ENCODE measurements around the gene TF. TPM values are rescaled to one million over a fixed set of nuclear protein-coding genes. Genes with fewer than 3 reads are reported as not detected.

The TF gene
- polyA plus RNA-seq, 1 donor (not counting 4 experiments of a cell fraction or from before 2014, with no cell fraction given), result 0.30 TPM

GRCh38 chr3:133812872-133813271 is 66.7 kb downstream of the TF start:
- no peaks in the 10 kb centered on the region for H4K20me1 ChIP-seq (ENCODE audit: control insufficient read depth, extremely low read depth, insufficient read depth, low read length)
- no peaks in the 10 kb centered on the region for H3K9me1 ChIP-seq (ENCODE audit: control insufficient read depth, extremely low read depth, insufficient read depth, low read length)
- DNase-seq (ENCODE audit: low read depth, low spot score) (no peak), FAIRE-seq (no peak)
- H3K4me2 ChIP-seq (ENCODE audit: control insufficient read depth, extremely low read depth, insufficient read depth, low read depth, low read length), result no peak overlapping the region
- no peaks in the 10 kb centered on the region for H3K9me3 ChIP-seq (ENCODE audit: control insufficient read depth, low read depth, low read length)
- no peak overlapping the region for H3K4me3 ChIP-seq (ENCODE audit: control insufficient read depth in 2 of 3, extremely low read depth in 1 of 3, insufficient read depth in 2 of 3, low read depth in 1 of 3, low read length in 3 of 3)
- H2AFZ ChIP-seq (ENCODE audit: control insufficient read depth, low read length), result no peak overlapping the region
- no peak overlapping the region for H3K27ac ChIP-seq (ENCODE audit: control insufficient read depth, insufficient read depth, low read length)
- H3K4me1 ChIP-seq (ENCODE audit: control insufficient read depth, extremely low read depth, insufficient read depth, low read length), result no peaks in the 10 kb centered on the region
- H3K27me3 ChIP-seq (ENCODE audit: control insufficient read depth, extremely low read depth, insufficient read depth, low read length), result no peaks in the 10 kb centered on the region
- no peak for TF ChIP-seq CTCF (optimal IDR thresholded peaks at IDR 0.05 in 1 of 3, IDR thresholded peaks at IDR 0.05 in 1 of 3, conservative IDR thresholded peaks at IDR 0.05 in 1 of 3; ENCODE audit: extremely low read depth in 1 of 3, insufficient read depth in 2 of 3, low read length in 3 of 3)
- peaks cover 2% of the 10 kb centered on the region for H3K79me2 ChIP-seq (ENCODE audit: control insufficient read depth, insufficient read depth, low read length)
- H3K9ac ChIP-seq (ENCODE audit: control insufficient read depth, extremely low read depth, insufficient read depth, low read length), result no peak overlapping the region
- dilution Hi-C loops (cut with MboI; ENCODE audit: extremely low pct_ligation_motif_present, low sequenced_read_pairs), result no loop called here
- peaks cover 17 to 29% of the 10 kb centered on the region in 2 experiments for H3K36me3 ChIP-seq (ENCODE audit: control insufficient read depth in 2 of 2, extremely low read depth in 1 of 2, insufficient read depth in 2 of 2, low read length in 2 of 2)

DNA sequence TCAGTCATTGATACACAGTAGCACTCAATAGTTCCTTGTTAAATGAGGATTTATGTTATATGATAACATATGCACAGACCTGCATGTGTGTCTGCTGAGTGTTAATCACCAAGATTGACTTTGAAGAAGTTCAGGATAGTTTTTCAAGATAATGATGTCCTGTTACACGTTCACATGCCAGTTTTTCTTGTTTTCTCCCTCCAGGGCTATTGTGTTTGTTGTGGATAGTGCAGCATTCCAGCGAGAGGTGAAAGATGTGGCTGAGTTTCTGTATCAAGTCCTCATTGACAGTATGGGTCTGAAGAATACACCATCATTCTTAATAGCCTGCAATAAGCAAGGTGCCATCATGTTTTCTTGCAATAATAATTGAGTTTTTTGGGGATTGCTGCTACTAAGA is 69.2 kb downstream of the TF start:
- DNase-seq (ENCODE audit: low read depth, low spot score) (no peak), FAIRE-seq (no peak)
- peaks cover 13% of the 10 kb centered on the region for H3K4me1 ChIP-seq (ENCODE audit: control insufficient read depth, extremely low read depth, insufficient read depth, low read length)
- peaks cover 2% of the 10 kb centered on the region for H3K79me2 ChIP-seq (ENCODE audit: control insufficient read depth, insufficient read depth, low read length)
- H3K9ac ChIP-seq (ENCODE audit: control insufficient read depth, extremely low read depth, insufficient read depth, low read length), result no peak overlapping the region
- no peak for TF ChIP-seq EZH2 (IDR thresholded peaks at IDR 0.05; ENCODE audit: low read length)
- TF ChIP-seq CTCF (optimal IDR thresholded peaks at IDR 0.05 in 1 of 3, IDR thresholded peaks at IDR 0.05 in 1 of 3, conservative IDR thresholded peaks at IDR 0.05 in 1 of 3; ENCODE audit: extremely low read depth in 1 of 3, insufficient read depth in 2 of 3, low read length in 3 of 3), result no peak
- no peaks in the 10 kb centered on the region for H3K9me1 ChIP-seq (ENCODE audit: control insufficient read depth, extremely low read depth, insufficient read depth, low read length)
- no peaks in the 10 kb centered on the region for H3K27me3 ChIP-seq (ENCODE audit: control insufficient read depth, extremely low read depth, insufficient read depth, low read length)
- H2AFZ ChIP-seq (ENCODE audit: control insufficient read depth, low read length), result no peak overlapping the region
- no peak overlapping the region for H3K4me2 ChIP-seq (ENCODE audit: control insufficient read depth, extremely low read depth, insufficient read depth, low read depth, low read length)
- no peak overlapping the region for H3K4me3 ChIP-seq (ENCODE audit: control insufficient read depth in 2 of 3, extremely low read depth in 1 of 3, insufficient read depth in 2 of 3, low read depth in 1 of 3, low read length in 3 of 3)
- dilution Hi-C loops (cut with MboI; ENCODE audit: extremely low pct_ligation_motif_present, low sequenced_read_pairs), result no loop called here
- H3K27ac ChIP-seq (ENCODE audit: control insufficient read depth, insufficient read depth, low read length), result no peak overlapping the region
- H3K36me3 ChIP-seq (ENCODE audit: control insufficient read depth in 2 of 2, extremely low read depth in 1 of 2, insufficient read depth in 2 of 2, low read length in 2 of 2), result peaks cover 12 to 31% of the 10 kb centered on the region in 2 experiments
- H3K9me3 ChIP-seq (ENCODE audit: control insufficient read depth, low read depth, low read length), result no peaks in the 10 kb centered on the region
- no peaks in the 10 kb centered on the region for H4K20me1 ChIP-seq (ENCODE audit: control insufficient read depth, extremely low read depth, insufficient read depth, low read length)
